Spleen (tissue), 11 donors: ENCODE results near the gene NUMBL. TPM values are rescaled to one million over a fixed set of nuclear protein-coding genes. Genes with fewer than 3 reads are reported as not detected.
"Not testable (repeated sequence)": the region's sequence is repeated elsewhere in the genome, so short reads cannot be mapped to it uniquely, and the experiment has no call there.

Source experiments
- DNase-seq: peaks from one replicate; pipeline ENCODE4 v3.0.0-alpha.2; 2020
- H3K27ac ChIP-seq, 8 donors: fragments of 200-600 bp; sonication (generic) in 7 of 8; 1 replicate in 4 of 8; 2 replicates in 4 of 8; pipeline versions ENCODE4 v1.5.0 to v1.8.0; 2016 to 2021; ENCODE audit warnings: inconsistent platforms in 4 of 8, mild to moderate bottlenecking in 4 of 8, moderate library complexity in 1 of 8
- H3K27me3 ChIP-seq, 7 donors: fragments of 200-600 bp; sonication (generic) in 6 of 7; replicated peaks in 1 of 7; 1 replicate in 4 of 7; 2 replicates in 3 of 7; pipeline versions ENCODE4 v1.5.0 to v1.8.0; 2016 to 2021; ENCODE audit warnings: inconsistent platforms in 3 of 7, mild to moderate bottlenecking in 1 of 7
- H3K36me3 ChIP-seq, 6 donors: fragments of 200-600 bp; sonication (generic) in 5 of 6; 1 replicate in 4 of 6; 2 replicates in 2 of 6; pipeline versions ENCODE4 v1.5.0 to v1.8.0; 2016 to 2021; ENCODE audit warnings: inconsistent platforms in 2 of 6
- H3K4me1 ChIP-seq, 6 donors: fragments of 200-600 bp; sonication (generic) in 5 of 6; 1 replicate in 3 of 6; 2 replicates in 3 of 6; pipeline versions ENCODE4 v1.5.0 to v1.8.0; 2016 to 2021; ENCODE audit warnings: inconsistent platforms in 3 of 6
- H3K4me3 ChIP-seq, 8 donors: fragments of 200-600 bp; sonication (generic) in 7 of 8; 1 replicate in 4 of 8; 2 replicates in 4 of 8; pipeline versions ENCODE4 v1.5.0 to v1.8.0; 2016 to 2021; ENCODE audit warnings: inconsistent platforms in 4 of 8, mild to moderate bottlenecking in 4 of 8, moderate library complexity in 2 of 8
- H3K9me3 ChIP-seq, 8 donors: fragments of 200-600 bp; sonication (generic) in 7 of 8; 1 replicate in 4 of 8; 2 replicates in 4 of 8; pipeline versions ENCODE4 v1.5.0 to v1.8.0; 2016 to 2021; ENCODE audit warnings: inconsistent platforms in 4 of 8
- CTCF ChIP-seq, 11 experiments: fragments of 200-600 bp in 7 of 11; fragments of 450-650 bp in 4 of 11; sonication (generic) in 4 of 11; IDR thresholded peaks in 8 of 11; conservative IDR thresholded peaks in 3 of 11; 1 replicate in 7 of 11; 2 replicates in 4 of 11; pipeline versions ENCODE4 v1.4.0 to v1.8.0; 2016 to 2021; ENCODE audit warnings: antibody characterized with exemption in 11 of 11, inconsistent platforms in 4 of 11, mild to moderate bottlenecking in 1 of 11
- POLR2A ChIP-seq, 3 donors: fragments of 450-650 bp; IDR thresholded peaks; one replicate each; pipeline ENCODE4 v1.5.1; 2017; ENCODE audit warnings: antibody characterized with exemption in 3 of 3, mild to moderate bottlenecking in 1 of 3
- POLR2AphosphoS5 ChIP-seq, 3 donors: sonication (generic); formaldehyde crosslinking; IDR thresholded peaks; one replicate each; pipeline ENCODE4 v1.5.1; 2017; ENCODE audit warnings: antibody characterized with exemption in 3 of 3
- WGBS, 5 donors: extraction: QIAGEN DNeasy Blood & Tissue Kit in 3 of 5; methylation state at CpG; one replicate each; pipeline versions ENCODE4 v1.1.5 to v1.1.7; 2013 to 2018; 5-methylcytosine and 5-hydroxymethylcytosine counted together
- intact Hi-C: fragments of 100-400 bp; cut with DNase I; formaldehyde crosslinking; loops from one replicate; pipeline ENCODE4 v1.15.0; 2023; ENCODE audit warnings: low total_unique reads
- polyA plus RNA-seq, 3 donors: library from polyadenylated mRNA; stranded (reverse); fragments of 200-250 nt; gene quantifications; one replicate each; pipeline ENCODE4 v1.2.1, GENCODE V29; 2013
- total RNA-seq, 7 donors: library from RNA; depleted of rRNA in 3 of 7; stranded (reverse); fragments of >200 nt in 3 of 7; fragmentation: NEBNext Ultra II Directional in 4 of 7; extraction: Animal tissue kit (Norgen Biotek cat#: 25700) in 4 of 7; gene quantifications; one replicate each; pipeline versions ENCODE4 v1.1.0 to v1.2.1, GENCODE V29; 2016 to 2021
- donor health status: healthy with polysubstance abuse.
- donor health status: DM: no; HTN: no; CAD: no; lungs with moderate emphysema.
- donor health status: DM: no; HTN: no; CAD: no.
- donor health status: Bipolar disorder and iron deficiency.
- donor health status: healthy.
- donor health status: DM: no; HTN: no; CAD: no.
- donor health status: DM: yes; HTN: yes; CAD: no.

Gene NUMBL
- total and polyA plus RNA-seq, 10 donors: 3.2 to 27.4 (median 13.3) TPM

- intact Hi-C loops: no loop called here
- 80 to 90% (median 87%) methylated on average over 11 of the region's 11 CpGs for WGBS, 5 donors
- TF ChIP-seq POLR2A (IDR thresholded peaks at IDR 0.05): no peak
- no peaks in the 10 kb centered on the region for H3K9me3 ChIP-seq
- H3K4me3 ChIP-seq: no peak overlapping the region
- H3K27me3 ChIP-seq: no peaks in the 10 kb centered on the region
- H3K4me1 ChIP-seq: peaks cover 0 to 23% (median 15%) of the 10 kb centered on the region in 6 donors
- DNase-seq: no peak
- no peak overlapping the region for H3K27ac ChIP-seq
- H3K36me3 ChIP-seq: no peaks in the 10 kb centered on the region
Measured at GRCh38 chr19:40659566-40659965, 30.9 kb downstream of the NUMBL start.

DNA sequence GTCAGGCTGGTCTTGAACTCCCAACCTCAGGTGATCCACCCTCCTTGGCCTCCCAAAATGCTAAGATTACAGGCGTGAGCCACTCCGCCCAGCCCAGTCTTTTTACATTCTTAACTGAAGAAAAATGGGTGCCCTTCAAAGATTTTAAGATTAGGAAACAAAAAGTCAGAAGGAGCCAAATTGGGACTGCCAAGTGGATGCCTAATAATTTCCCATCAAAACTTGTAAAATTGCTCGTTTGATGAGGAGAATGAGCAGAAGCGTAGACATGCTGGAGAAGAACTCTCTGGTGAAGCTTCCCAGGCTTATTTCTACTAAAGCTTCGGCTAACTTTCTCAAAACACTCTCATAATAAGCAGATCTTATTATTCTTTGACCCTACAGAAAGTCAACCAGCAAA lies 31.3 kb downstream of the NUMBL start:
- Histone ChIP-seq H3K4me3 (no peak overlapping the region), H3K27ac (no peak overlapping the region), H3K4me1 (peaks cover 0 to 22% (median 15%) of the 10 kb centered on the region in 6 donors), H3K27me3 (no peaks in the 10 kb centered on the region), H3K36me3 (no peaks in the 10 kb centered on the region), H3K9me3 (no peaks in the 10 kb centered on the region)
- TF ChIP-seq CTCF (IDR thresholded peaks at IDR 0.05 in 8 of 11, conservative IDR thresholded peaks at IDR 0.05 in 3 of 11): no peak
- no peak for TF ChIP-seq POLR2AphosphoS5 (IDR thresholded peaks at IDR 0.05)
- no peak for TF ChIP-seq POLR2A (IDR thresholded peaks at IDR 0.05)
- no peak for DNase-seq
- intact Hi-C loops: no loop called here
- WGBS, 5 donors: 85 to 92% (median 86%) methylated on average over 5 of the region's 5 CpGs

GRCh38 chr19:40658031-40658430 lies 32.4 kb downstream of the NUMBL start:
- no peak for TF ChIP-seq POLR2A (IDR thresholded peaks at IDR 0.05)
- no peak for TF ChIP-seq POLR2AphosphoS5 (IDR thresholded peaks at IDR 0.05)
- TF ChIP-seq CTCF (IDR thresholded peaks at IDR 0.05 in 8 of 11, conservative IDR thresholded peaks at IDR 0.05 in 3 of 11): no peak
- H3K4me1 ChIP-seq: peaks cover 0 to 11% (median 7%) of the 10 kb centered on the region in 6 donors
- H3K27me3 ChIP-seq: no peaks in the 10 kb centered on the region
- no peak overlapping the region for H3K27ac ChIP-seq
- H3K4me3 ChIP-seq: no peak overlapping the region
- no peaks in the 10 kb centered on the region for H3K9me3 ChIP-seq
- intact Hi-C loops: no loop called here
- no peak for DNase-seq
- no peaks in the 10 kb centered on the region for H3K36me3 ChIP-seq
- WGBS, 5 donors: 87 to 96% (median 95%) methylated on average over 8 of the region's 8 CpGs

DNA sequence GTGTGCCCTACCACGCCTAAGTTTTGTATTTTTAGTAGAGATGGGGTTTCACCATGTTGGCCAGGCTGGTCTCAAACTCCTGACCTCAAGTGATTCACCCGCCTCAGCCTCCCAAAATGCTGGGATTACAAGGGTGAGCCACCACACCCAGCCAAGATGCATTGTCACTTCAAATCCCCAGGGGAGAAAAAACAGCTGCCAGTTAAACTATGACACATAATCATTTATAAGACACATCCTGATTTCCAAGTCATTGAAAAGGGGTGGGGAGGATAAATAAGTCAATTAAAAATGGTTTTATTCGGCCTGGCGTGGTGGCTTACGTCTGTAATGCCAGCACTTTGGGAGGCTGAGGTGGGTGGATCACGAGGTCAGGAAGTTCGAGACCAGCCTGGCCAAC lies 34.8 kb downstream of the NUMBL start:
- H3K27ac ChIP-seq, H3K4me3 ChIP-seq, DNase-seq, intact Hi-C loops, H3K27me3 ChIP-seq, H3K4me1 ChIP-seq, H3K9me3 ChIP-seq, H3K36me3 ChIP-seq: not testable (repeated sequence)
- 76 to 88% (median 84%) methylated on average over 7 of the region's 7 CpGs for WGBS, 5 donors

- H3K4me1 ChIP-seq, H3K27me3 ChIP-seq, intact Hi-C loops, H3K4me3 ChIP-seq, H3K9me3 ChIP-seq, DNase-seq, H3K36me3 ChIP-seq: not testable (repeated sequence)
- peak overlapping the region in 1 of 8 donors; percentile 10 for H3K27ac ChIP-seq
- 45 to 82% (median 73%) methylated on average over 11 of the region's 11 CpGs for WGBS, 5 donors
Measured at GRCh38 chr19:40652303-40652702, 38.1 kb downstream of the NUMBL start.

DNA sequence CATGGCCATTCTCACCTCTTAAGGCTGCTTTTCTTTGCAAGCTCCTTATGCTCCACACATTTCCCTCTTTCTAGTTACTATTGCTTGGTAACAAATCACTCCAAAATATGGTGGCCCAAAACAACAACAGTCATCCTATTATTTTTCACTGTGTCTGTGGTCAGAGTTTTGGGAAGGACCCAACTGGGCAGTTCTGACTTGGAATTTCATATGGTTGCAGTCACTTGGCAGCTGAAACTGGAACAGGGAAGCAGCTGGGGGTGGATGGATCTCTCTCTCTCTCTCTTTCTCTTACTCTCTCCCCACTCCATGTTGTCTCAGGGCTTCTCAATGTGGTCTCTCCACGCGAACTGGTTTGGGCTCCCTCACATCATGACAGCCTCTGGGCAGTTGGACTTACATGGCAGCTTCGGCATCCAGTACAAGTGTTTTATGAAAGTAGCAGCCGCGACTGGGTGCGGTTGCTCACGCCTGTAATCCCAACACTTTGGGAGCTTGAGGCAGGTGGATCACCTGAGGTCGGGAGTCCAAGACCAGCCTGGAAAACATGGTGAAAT lies 39.6 kb downstream of the NUMBL start:
- intact Hi-C loops: no loop called here
- 93 to 97% (median 94%) methylated on average over 8 of the region's 8 CpGs for whole genome bisulfite sequencing, 5 donors

More for the DNA sequence above, 39.6 kb downstream of the NUMBL start:
- TF ChIP-seq POLR2A (IDR thresholded peaks at IDR 0.05) (no peak), CTCF (IDR thresholded peaks at IDR 0.05 in 8 of 11, conservative IDR thresholded peaks at IDR 0.05 in 3 of 11) (no peak), POLR2AphosphoS5 (IDR thresholded peaks at IDR 0.05) (no peak)
- no peak for DNase-seq
- Histone ChIP-seq H3K27me3 (peaks cover 0 to 5% (median 0%) of the 10 kb centered on the region in 7 donors), H3K4me1 (peaks cover 0 to 20% (median 10%) of the 10 kb centered on the region in 6 donors), H3K9me3 (no peaks in the 10 kb centered on the region), H3K4me3 (no peak overlapping the region), H3K27ac (no peak overlapping the region), H3K36me3 (no peaks in the 10 kb centered on the region)
